ENCODE measurements around the gene OR52A5. TPM values are rescaled to one million over a fixed set of nuclear protein-coding genes. Genes with fewer than 3 reads are reported as not detected.

OR52A5 gene
- total and polyA plus RNA-seq, 2 experiments from 2014 or later = 0.11 to 0.24 TPM

GRCh38 chr11:5136261-5136660 lies 1.9 kb downstream of the OR52A5 start (continued):
- TF ChIP-seq CTCF (conservative IDR thresholded peaks at IDR 0.05; ENCODE audit: low read depth in 2 of 2) (no peak), ZNF114 (CRISPR knock-in tag; IDR thresholded peaks at IDR 0.05) (no peak), ZNF331 (CRISPR knock-in tag; IDR thresholded peaks at IDR 0.05; ENCODE audit: low read depth) (no peak), POLR2AphosphoS5 (IDR thresholded peaks at IDR 0.05; ENCODE audit: low read depth) (no peak), JUNB (IDR thresholded peaks at IDR 0.05; ENCODE audit: unreplicated experiment) (no peak), CREB1 (CRISPR knock-in tag; IDR thresholded peaks at IDR 0.05; ENCODE audit: low read depth) (no peak), STAT1 (IDR thresholded peaks at IDR 0.05; ENCODE audit: unreplicated experiment) (no peak), ETS1 (IDR thresholded peaks at IDR 0.05) (no peak), EZH2 (IDR thresholded peaks at IDR 0.05; ENCODE audit: low read depth, unreplicated experiment) (no peak)

GRCh38 chr11:5131584-5132335 lies 6.4 kb downstream of the OR52A5 start:
- Histone ChIP-seq H3K36me3 (ENCODE audit: insufficient read depth) (no peaks in the 10 kb centered on the region), H3K4me1 (ENCODE audit: insufficient read depth) (peaks cover 9% of the 10 kb centered on the region), H2AFZ (no peak overlapping the region), H3K9me2 (ENCODE audit: insufficient read depth) (no peaks in the 10 kb centered on the region), H3K4me3 (no peak overlapping the region), H3F3A (replicated peaks; ENCODE audit: low read depth) (no peaks in the 10 kb centered on the region), H3K4me2 (no peak overlapping the region), H3K27me3 (ENCODE audit: insufficient read depth) (no peaks in the 10 kb centered on the region), H3K27ac (ENCODE audit: low read depth) (no peak overlapping the region), H3K79me2 (replicated peaks; ENCODE audit: insufficient read depth) (no peaks in the 10 kb centered on the region), H4K20me1 (replicated peaks; ENCODE audit: insufficient read depth) (no peaks in the 10 kb centered on the region)
- DNase-seq (ENCODE audit: low spot score) (no peak), ATAC-seq (no peak)
- Mint-ChIP-seq H3K27me3 (ENCODE audit: insufficient read depth, low read depth, poor library complexity) (no peaks in the 10 kb centered on the region), H3K9me3 (no peaks in the 10 kb centered on the region; the same call in 2 of the 3 replicates), H3K4me3 (no peak overlapping the region), H3K27ac (no peak overlapping the region), H3K4me1 (peaks cover 16% of the 10 kb centered on the region), H3K36me3 (ENCODE audit: low read depth) (no peaks in the 10 kb centered on the region)
- no peak for TF ChIP-seq ZNF462 (CRISPR knock-in tag; IDR thresholded peaks at IDR 0.05)
- no peak for TF ChIP-seq CREB1 (CRISPR knock-in tag; IDR thresholded peaks at IDR 0.05; ENCODE audit: low read depth)
- TF ChIP-seq EZH2 (IDR thresholded peaks at IDR 0.05; ENCODE audit: low read depth, unreplicated experiment) = no peak
- no peak for TF ChIP-seq EZH2phosphoT487 (IDR thresholded peaks at IDR 0.05; ENCODE audit: unreplicated experiment)
- no peak for TF ChIP-seq POLR2AphosphoS5 (IDR thresholded peaks at IDR 0.05; ENCODE audit: low read depth)
- no peak for TF ChIP-seq JUNB (IDR thresholded peaks at IDR 0.05; ENCODE audit: unreplicated experiment)
- TF ChIP-seq ZNF114 (CRISPR knock-in tag; IDR thresholded peaks at IDR 0.05) = no peak
- TF ChIP-seq STAT1 (IDR thresholded peaks at IDR 0.05; ENCODE audit: unreplicated experiment) = no peak
- TF ChIP-seq ETS1 (IDR thresholded peaks at IDR 0.05) = no peak
- TF ChIP-seq NANOG (IDR thresholded peaks at IDR 0.05; ENCODE audit: borderline replicate concordance) = no peak

Data from GM23338 (cell line).